Activated naive CD8-positive, alpha-beta T cell treated with anti-CD3 and anti-CD28 coated beads, Interleukin-2, amount 50 U/mL, for 24 hours (primary cell): ENCODE data around the gene CHD1L.
A peak's percentile ranks its signal among the peaks of the same experiment; 100 is the strongest.
"Not testable (repeated sequence)": the region's sequence is repeated elsewhere in the genome, so short reads cannot be mapped to it uniquely, and the experiment has no call there.

ENCODE experiments used
- ATAC-seq: fragments of 150-1000 bp; cut with Tn5 transposase; one replicate; pipeline ENCODE4 v1.10.0; 2021
- DNase-seq: peaks from one replicate; pipeline ENCODE4 v3.0.0; 2021
- H3K27ac Mint-ChIP-seq: one replicate; pipeline ENCODE4 v1.8.0; 2021; ENCODE audit warnings: mild to moderate bottlenecking, mixed read lengths
- H3K27me3 Mint-ChIP-seq: one replicate; pipeline ENCODE4 v1.8.0; 2021; ENCODE audit warnings: mixed read lengths
- H3K36me3 Mint-ChIP-seq: one replicate; pipeline ENCODE4 v1.8.0; 2021; ENCODE audit warnings: low read depth, mixed read lengths
- H3K4me1 Mint-ChIP-seq: one replicate; pipeline ENCODE4 v1.8.0; 2021; ENCODE audit warnings: mixed read lengths
- H3K4me3 Mint-ChIP-seq: one replicate; pipeline ENCODE4 v1.8.0; 2021; ENCODE audit warnings: mild to moderate bottlenecking, moderate library complexity, mixed read lengths
- H3K9me3 Mint-ChIP-seq: one replicate; pipeline ENCODE4 v1.8.0; 2021; ENCODE audit warnings: mixed read lengths

The CHD1L gene

DNA sequence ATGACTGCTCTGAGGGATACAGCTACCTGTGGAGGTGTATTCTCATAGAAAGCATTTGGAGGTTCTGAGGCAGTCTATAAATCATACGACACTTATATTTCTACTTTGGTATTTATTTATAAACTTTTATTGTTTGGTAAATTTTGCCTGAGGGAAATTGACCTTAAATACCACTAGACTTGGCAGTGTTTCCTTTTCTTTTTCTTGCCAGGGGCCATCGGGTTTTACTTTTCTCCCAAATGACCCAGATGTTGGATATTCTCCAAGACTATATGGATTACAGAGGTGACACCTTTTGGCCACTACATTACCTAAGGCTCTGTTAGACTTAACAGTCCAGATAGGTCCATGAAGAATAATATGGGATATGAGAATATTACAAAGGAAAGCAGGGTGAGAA is 28.2 kb downstream of the CHD1L start:
- no peak overlapping the region for H3K27ac Mint-ChIP-seq
- H3K36me3 Mint-ChIP-seq, result peaks cover 67% of the 10 kb centered on the region
- no peak for DNase-seq
- no peak for ATAC-seq
- H3K4me1 Mint-ChIP-seq, result peaks cover 4% of the 10 kb centered on the region
- H3K9me3 Mint-ChIP-seq, result no peaks in the 10 kb centered on the region
- H3K27me3 Mint-ChIP-seq, result no peaks in the 10 kb centered on the region
- H3K4me3 Mint-ChIP-seq, result no peak overlapping the region

DNA sequence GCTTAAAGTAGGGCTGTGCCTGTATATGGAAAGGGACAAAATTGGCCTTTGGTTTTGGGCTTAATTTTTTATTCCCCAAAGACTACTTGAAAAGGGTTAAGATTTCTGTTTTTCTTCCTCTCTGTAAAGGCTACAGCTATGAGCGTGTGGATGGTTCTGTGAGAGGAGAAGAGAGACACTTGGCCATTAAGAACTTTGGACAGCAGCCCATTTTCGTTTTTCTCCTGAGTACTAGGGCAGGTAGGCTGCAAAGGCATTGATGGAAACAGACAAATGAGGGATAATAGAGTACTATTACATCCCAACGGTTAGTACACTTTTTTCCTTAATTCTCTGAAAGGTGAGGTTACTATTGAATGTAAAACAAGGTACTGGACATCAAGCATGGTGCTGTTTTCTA is 29.6 kb downstream of the CHD1L start:
- Mint-ChIP-seq H3K9me3 (no peaks in the 10 kb centered on the region), H3K36me3 (peaks cover 72% of the 10 kb centered on the region), H3K27me3 (no peaks in the 10 kb centered on the region), H3K4me3 (no peak overlapping the region), H3K4me1 (peaks cover 4% of the 10 kb centered on the region), H3K27ac (no peak overlapping the region)
- DNase-seq, result no peak
- no peak for ATAC-seq

DNA sequence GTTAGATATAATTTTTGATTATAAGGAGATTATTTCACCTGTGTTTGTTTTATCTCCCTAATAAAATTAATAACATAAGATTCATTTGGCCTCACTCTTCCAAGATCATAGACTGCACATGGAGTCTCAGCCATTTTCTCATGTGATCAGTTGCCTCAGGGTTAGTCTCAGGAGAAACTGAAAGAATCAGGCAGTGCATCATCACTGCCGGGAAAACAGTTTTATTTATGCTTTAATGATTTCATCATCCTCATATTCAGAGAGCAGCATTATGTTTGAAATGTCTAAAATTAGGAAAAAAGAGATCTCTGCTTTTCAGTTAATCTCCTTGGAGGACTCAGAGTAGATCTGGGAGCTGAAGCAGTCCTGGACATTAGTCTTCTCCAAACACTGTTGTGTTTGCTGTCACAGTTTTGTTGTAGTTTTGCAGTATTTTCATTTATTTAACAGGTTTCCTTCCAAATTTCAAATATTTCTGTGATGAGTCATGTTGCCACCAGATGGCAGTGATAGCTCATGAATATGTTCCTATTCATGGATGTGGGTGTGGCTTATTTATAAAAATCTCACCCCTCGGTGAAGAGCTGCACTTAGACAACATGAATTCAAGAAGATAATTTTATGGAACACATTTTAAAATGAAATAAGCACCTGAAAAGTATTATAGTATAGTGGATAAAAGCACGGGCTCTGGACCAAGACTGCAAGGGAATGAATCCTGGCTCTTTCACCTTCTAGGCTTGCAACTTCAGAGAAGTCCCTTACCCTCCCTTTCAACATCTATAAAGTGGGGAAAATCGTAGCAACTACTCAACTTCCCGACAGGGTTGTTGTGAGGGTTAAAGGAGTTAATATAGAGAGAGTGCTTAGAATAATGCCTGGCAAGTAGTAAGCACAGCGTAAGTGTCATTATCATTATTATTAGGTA is 31.2 kb downstream of the CHD1L start:
- no peaks in the 10 kb centered on the region for H3K27me3 Mint-ChIP-seq
- H3K36me3 Mint-ChIP-seq, result peaks cover 69% of the 10 kb centered on the region
- DNase-seq, result no peak
- H3K27ac Mint-ChIP-seq, result no peak overlapping the region
- H3K9me3 Mint-ChIP-seq, result no peaks in the 10 kb centered on the region
- ATAC-seq, result no peak
- H3K4me3 Mint-ChIP-seq, result no peak overlapping the region
- H3K4me1 Mint-ChIP-seq, result peaks cover 4% of the 10 kb centered on the region

DNA sequence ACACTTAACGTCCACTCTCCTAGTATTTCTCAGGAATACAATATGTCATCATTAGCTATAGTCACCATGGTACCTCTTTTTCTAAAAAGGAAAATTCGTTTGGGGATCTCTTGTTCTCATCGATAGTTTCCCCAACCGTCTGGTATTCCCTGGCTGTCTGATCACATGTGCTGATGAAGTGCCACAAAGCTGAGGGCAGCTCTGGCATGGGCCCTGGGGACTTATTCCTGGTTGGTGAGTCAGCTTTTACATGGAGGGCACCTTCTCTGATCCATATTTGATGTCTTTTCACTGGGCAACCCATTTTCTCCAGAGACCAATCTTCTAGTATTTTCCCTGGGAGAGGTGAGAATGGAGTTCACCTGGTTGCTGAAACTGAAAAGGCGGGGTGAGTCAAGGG is 39.5 kb downstream of the CHD1L start:
- ATAC-seq (no peak), DNase-seq (no peak)
- Mint-ChIP-seq H3K9me3 (no peaks in the 10 kb centered on the region), H3K4me3 (no peak overlapping the region), H3K27me3 (no peaks in the 10 kb centered on the region), H3K27ac (no peak overlapping the region), H3K36me3 (peaks cover 57% of the 10 kb centered on the region), H3K4me1 (no peaks in the 10 kb centered on the region)

DNA sequence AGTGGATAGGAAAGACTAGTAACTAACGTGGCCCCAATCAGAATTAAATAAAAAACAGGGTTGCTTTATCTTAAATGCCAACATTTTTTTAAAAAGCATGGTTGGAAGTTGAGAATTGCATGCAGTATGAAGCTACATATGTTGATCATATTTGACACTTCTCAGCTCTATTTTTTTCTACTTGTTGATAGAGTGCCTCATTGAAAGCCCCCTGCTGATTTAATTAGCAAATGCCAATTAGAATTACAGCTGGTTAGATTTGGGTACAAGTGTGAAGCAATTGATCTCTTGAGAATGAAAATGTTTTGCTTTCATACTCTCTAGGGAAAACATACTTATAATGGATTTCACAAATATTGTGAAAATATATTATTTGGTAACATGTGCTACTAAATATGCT is 40.5 kb downstream of the CHD1L start:
- Mint-ChIP-seq H3K27ac (no peak overlapping the region), H3K4me1 (no peaks in the 10 kb centered on the region), H3K27me3 (no peaks in the 10 kb centered on the region), H3K36me3 (peaks cover 57% of the 10 kb centered on the region), H3K4me3 (no peak overlapping the region), H3K9me3 (no peaks in the 10 kb centered on the region)
- DNase-seq (no peak), ATAC-seq (no peak)

DNA sequence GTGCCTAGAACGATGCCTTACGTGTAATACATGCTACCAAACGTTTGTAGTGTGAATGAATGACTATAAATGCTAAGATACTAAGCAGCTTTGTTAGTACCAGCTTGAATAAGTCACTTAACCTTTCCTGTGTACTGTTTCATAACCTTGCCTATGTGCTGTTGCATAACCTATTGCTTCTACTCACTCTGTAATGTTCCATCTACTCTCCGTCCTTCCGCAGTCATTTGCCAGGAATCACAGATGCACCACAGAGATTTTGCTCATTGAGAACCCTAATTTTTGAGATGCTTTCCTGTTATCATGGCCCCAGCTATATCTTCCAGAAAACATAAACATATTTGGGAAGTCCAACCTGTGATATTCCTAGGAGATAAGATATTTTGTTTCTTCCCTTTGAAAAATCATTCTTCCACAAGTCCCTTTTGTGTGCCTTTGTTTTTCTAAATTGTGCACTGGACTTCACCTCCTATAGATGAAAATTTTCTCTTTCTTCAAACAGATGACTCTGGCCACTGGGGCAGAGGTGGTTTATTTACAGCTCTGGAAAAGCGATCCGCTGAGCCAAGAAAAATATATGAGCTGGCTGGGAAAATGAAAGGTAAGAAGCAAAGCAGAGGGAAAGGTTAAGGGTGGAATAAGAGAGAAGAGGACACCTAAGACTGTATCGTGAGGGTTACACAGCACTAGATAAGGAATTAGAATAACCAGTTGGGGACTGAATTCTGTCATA is 44.8 kb downstream of the CHD1L start:
- peaks cover 5% of the 10 kb centered on the region for H3K4me1 Mint-ChIP-seq
- no peaks in the 10 kb centered on the region for H3K27me3 Mint-ChIP-seq
- no peak overlapping the region for H3K27ac Mint-ChIP-seq
- H3K4me3 Mint-ChIP-seq, result no peak overlapping the region
- DNase-seq (no peak), ATAC-seq (no peak)
- H3K36me3 Mint-ChIP-seq, result peaks cover 95% of the 10 kb centered on the region
- H3K9me3 Mint-ChIP-seq, result no peaks in the 10 kb centered on the region

DNA sequence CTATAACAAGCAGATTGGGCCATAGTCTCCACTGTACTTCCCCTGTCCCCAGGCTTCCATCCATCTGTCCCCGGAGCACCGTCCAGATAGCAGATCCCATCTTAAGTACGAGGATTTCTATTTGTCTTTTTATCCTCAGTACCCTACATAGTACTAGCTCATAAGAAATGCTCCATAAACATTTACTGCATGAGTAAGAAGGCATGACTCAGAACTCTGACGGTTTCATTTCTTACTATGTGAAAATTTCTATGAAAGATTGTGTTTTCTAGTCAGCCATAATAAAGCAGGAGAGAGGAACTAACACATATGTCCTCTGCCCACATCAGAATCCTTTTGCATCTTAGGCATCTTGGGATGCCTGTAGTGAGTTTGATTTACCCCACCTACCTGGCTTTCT is 49.5 kb downstream of the CHD1L start:
- peaks cover 6% of the 10 kb centered on the region for H3K4me1 Mint-ChIP-seq
- peaks cover 100% of the 10 kb centered on the region for H3K36me3 Mint-ChIP-seq
- peaks cover under 1% of the 10 kb centered on the region for H3K9me3 Mint-ChIP-seq
- no peak overlapping the region for H3K4me3 Mint-ChIP-seq
- ATAC-seq (peak; percentile 59), DNase-seq (no peak)
- no peaks in the 10 kb centered on the region for H3K27me3 Mint-ChIP-seq
- H3K27ac Mint-ChIP-seq, result no peak overlapping the region

DNA sequence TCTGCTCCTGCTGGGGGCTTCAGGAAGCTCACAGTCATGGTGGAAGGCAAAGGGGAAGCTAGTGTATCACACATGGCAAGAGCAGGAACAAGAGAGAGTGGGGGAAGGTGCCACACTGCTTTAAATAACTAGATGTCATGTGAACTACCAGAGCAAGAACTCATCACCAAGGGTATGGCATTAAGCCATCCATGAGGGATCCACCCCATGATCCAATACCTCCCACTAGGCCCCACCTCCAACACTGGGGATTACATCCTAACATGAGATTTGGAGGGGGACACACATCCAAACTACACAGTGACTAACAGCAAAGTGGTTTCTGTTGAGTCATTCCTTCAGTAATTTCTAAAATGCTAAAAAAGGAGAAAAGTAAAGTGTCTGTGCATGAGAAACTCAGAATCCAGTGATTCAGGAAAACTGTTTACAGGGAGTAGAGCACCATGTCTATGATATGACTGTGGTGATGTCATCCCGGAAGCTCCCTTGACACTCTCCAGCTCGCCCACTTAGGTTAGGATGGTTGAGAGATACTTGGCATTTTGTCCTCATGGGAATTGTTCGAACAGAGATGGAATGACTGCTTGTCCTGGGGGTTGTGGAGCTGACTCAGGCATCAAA is 50.3 kb downstream of the CHD1L start:
- Mint-ChIP-seq H3K9me3 (peaks cover 8% of the 10 kb centered on the region), H3K36me3 (peaks cover 100% of the 10 kb centered on the region), H3K27me3 (no peaks in the 10 kb centered on the region), H3K4me3 (no peak overlapping the region), H3K4me1 (peaks cover 6% of the 10 kb centered on the region), H3K27ac (no peak overlapping the region)
- ATAC-seq, result no peak
- no peak for DNase-seq

DNA sequence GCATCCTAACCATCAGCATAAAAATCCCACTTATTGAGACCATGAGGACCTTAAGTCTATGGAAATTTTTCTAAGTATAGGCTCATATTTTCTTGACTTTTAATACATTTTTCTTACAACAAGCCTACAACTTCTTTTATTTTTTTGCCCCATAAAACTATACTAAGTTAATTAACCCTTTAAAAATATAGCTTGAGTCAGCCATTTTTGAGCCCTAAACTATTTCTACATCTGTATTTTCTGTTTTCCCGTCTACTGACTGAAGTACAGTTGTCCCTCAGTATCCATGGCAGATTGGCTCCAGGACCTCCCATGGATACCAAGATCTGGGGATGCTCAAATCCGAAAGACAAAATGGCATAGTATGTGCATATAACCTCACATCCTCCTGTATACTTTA is 55.0 kb downstream of the CHD1L start:
- Mint-ChIP-seq H3K27ac (no peak overlapping the region), H3K36me3 (peaks cover 78% of the 10 kb centered on the region), H3K4me1 (peaks cover under 1% of the 10 kb centered on the region), H3K27me3 (no peaks in the 10 kb centered on the region), H3K9me3 (peaks cover 39% of the 10 kb centered on the region), H3K4me3 (no peak overlapping the region)
- DNase-seq (no peak), ATAC-seq (no peak)

DNA sequence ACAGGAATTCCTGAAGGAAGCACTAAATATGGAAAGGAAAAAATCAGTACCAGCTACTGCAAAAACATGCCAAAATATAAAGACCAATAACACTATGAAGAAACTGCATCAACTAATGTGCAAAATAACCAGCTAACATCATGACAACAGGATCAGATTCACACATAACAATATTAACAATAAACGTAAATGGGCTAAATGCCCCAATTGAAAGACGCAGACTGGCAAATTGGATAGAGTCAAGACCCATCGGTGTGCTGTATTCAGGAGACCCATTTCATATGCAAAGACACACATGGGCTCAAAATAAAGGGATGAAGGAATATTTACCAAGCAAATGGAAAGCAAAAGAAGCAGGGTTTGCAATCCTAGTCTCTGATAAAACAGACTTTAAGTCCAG is 63.3 kb downstream of the CHD1L start:
- H3K9me3 Mint-ChIP-seq, result peaks cover 67% of the 10 kb centered on the region
- H3K27ac Mint-ChIP-seq, result not testable (repeated sequence)

DNA sequence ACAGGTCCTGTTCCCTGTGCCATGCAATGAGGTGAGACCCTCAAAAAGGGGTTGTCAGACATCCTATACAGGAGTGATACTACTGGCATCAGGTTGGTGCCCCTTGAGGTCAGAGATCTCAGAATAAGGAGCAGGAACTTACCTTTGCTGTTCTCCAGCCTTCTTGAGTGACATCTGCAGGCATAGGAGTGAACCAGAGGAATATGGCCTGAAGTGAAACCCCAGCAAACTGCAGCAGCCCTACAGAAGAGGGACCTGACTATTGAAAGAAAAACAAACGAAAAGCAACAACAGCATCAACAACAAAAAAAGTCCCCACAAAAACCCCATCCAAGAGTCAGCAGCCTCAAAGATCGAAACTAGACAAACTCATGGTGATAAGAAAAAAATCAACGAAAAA is 74.5 kb downstream of the CHD1L start:
- Mint-ChIP-seq H3K9me3 (peaks cover 1% of the 10 kb centered on the region), H3K27ac (no peak overlapping the region), H3K36me3 (no peaks in the 10 kb centered on the region), H3K4me3 (no peak overlapping the region), H3K27me3 (peaks cover 5% of the 10 kb centered on the region), H3K4me1 (no peaks in the 10 kb centered on the region)
- ATAC-seq (no peak), DNase-seq (no peak)

More for the DNA sequence above, 63.3 kb downstream of the CHD1L start:
- not testable (repeated sequence) for ATAC-seq, H3K4me1 Mint-ChIP-seq, DNase-seq, H3K27me3 Mint-ChIP-seq, H3K4me3 Mint-ChIP-seq
- peaks cover 14% of the 10 kb centered on the region for H3K36me3 Mint-ChIP-seq

DNA sequence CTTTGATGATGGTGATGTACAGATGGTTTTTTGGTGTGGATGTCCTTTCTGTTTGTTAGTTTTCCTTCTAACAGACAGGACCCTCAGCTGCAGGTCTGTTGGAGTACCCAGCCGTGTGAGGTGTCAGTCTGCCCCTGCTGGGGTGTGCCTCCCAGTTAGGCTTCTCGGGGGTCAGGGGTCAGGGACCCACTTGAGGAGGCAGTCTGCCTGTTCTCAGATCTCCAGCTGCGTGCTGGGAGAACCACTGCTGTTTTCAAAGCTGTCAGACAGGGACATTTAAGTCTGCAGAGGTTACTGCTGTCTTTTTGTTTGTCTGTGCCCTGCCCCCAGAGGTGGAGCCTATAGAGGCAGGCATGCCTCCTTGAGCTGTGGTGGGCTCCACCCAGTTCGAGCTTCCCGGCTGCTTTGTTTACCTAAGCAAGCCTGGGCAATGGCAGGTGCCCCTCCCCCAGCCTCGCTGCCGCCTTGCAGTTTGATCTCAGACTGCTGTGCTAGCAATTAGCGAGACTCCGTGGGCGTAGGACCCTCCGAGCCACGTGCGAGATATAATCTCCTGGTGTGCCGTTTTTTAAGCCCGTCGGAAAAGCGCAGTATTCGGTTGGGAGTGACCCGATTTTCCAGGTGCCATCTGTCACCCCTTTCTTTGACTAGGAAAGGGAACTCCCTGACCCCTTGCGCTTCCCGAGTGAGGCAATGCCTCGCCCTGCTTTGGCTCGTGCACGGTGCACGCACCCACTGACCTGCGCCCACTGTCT is 84.6 kb downstream of the CHD1L start:
- H3K27me3 Mint-ChIP-seq, result peaks cover 18% of the 10 kb centered on the region
- not testable (repeated sequence) for ATAC-seq, H3K4me3 Mint-ChIP-seq, DNase-seq, H3K27ac Mint-ChIP-seq, H3K4me1 Mint-ChIP-seq, H3K9me3 Mint-ChIP-seq, H3K36me3 Mint-ChIP-seq

DNA sequence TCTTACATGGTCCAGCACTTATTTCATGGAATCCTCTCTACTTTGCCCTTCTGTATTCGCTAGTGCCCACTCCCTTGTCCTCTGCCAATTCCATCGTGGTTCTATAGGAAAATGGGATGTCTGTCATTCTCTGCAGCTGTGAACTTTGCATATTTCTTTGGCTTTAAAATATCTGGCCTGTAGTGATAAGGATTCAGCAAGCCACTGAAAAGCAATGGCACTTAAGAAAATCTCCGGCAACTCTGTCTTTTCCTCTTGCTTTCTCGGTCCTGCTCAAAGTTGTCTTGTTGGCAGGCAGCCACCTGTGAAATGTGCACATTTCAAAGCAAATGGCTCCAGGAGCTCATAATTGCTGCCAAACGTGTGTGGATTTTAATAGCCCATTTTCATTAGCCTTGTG is 91.8 kb downstream of the CHD1L start:
- DNase-seq (no peak), ATAC-seq (no peak)
- no peak overlapping the region for H3K27ac Mint-ChIP-seq
- H3K27me3 Mint-ChIP-seq, result peaks cover 29% of the 10 kb centered on the region
- H3K36me3 Mint-ChIP-seq, result no peaks in the 10 kb centered on the region
- no peak overlapping the region for H3K4me3 Mint-ChIP-seq
- H3K9me3 Mint-ChIP-seq, result no peaks in the 10 kb centered on the region
- no peaks in the 10 kb centered on the region for H3K4me1 Mint-ChIP-seq

DNA sequence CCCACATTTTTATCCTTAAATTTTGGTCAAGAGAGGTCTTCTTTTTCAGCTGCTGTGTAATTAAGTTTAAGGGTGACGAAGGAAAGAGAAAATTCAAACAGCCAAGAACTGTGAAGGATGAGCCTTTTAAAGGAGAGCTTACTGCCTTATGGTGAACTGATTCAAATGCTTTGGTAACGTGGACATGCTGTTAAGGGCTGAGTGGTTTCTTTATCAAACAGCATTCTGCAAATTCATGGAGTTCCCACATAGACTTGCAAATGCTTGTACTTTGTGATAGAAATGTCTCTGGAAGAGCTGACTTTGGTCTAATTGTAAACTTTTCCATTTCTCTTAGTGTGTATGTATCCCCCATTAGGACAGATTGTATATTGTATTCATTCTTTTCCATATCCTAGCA is 93.8 kb downstream of the CHD1L start:
- no peak overlapping the region for H3K4me3 Mint-ChIP-seq
- H3K36me3 Mint-ChIP-seq, result no peaks in the 10 kb centered on the region
- no peak overlapping the region for H3K27ac Mint-ChIP-seq
- no peaks in the 10 kb centered on the region for H3K4me1 Mint-ChIP-seq
- ATAC-seq (no peak), DNase-seq (no peak)
- H3K27me3 Mint-ChIP-seq, result peaks cover 21% of the 10 kb centered on the region
- no peaks in the 10 kb centered on the region for H3K9me3 Mint-ChIP-seq
